ENCODE measurements around the gene MTCL1.

MTCL1 gene

DNA sequence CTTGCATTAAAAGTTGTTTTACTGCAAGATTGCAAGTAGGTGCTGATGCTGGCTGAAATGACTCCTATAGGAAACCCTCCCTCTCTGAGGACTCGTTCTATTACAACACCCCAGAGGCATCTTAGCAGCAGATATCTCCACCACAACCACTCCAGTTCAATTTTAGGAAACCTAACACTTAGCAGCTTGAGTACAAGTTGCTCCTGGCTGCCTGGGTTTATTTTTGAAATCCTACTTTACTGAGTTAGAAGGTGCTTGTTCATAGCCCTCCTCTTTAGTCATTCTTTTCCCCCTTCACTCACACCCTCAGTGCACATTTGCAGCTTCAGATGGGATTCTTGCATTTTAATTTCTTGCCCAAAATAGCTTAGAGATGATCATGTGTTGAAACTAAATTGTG, 111.5 kb downstream of the MTCL1 start:
- no peak for DNase-seq

DNA sequence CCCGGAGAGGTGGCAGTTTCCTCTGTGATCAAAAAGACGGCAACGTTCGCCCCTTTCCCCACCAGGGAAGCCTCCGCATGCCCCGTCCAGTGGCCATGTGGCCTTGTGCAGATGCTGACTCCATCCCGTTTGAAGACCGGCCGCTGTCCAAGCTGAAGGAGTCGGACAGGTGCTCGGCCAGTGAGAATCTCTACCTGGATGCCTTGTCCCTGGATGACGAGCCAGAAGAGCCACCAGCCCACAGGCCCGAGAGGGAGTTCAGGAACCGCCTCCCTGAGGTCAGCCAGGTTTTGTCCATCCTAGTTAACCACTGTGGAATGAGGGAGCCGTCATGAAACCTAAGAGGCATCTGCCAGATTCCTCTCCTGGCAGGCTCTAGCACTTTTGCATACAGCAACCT, 113.6 kb downstream of the MTCL1 start:
- DNase-seq: no peak

DNA sequence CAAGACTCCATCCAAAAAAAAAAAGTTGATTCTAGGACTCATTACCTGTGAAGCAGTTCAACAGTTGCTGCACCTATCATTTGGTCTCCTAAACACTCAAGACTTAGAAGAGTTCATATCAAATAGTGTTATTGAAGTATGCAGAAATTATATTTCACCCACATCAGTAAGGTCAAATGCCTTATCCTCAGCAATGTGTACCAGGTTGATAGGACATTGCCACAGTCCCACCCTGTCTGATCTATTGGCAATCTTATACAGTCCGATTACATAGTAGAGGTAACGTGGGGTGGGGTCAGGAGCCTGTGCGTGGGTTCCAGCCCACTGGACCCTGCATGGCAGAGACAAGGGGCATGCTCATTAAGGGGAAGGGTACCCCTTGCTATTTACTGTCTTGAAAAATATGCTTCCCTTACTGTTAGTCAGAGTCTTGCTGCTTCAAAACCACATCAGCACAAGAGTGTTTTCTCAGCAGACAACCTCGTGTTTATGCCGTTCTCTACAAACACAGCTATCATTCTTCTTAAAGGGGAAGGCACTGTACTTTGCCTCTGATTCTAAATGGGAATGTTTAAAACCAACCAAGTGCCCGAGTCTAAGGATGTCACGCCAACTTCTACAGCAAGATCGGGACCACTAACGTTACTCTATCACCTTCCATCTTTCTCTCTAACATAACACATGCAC, 115.2 kb downstream of the MTCL1 start:
- no peak for DNase-seq

DNA sequence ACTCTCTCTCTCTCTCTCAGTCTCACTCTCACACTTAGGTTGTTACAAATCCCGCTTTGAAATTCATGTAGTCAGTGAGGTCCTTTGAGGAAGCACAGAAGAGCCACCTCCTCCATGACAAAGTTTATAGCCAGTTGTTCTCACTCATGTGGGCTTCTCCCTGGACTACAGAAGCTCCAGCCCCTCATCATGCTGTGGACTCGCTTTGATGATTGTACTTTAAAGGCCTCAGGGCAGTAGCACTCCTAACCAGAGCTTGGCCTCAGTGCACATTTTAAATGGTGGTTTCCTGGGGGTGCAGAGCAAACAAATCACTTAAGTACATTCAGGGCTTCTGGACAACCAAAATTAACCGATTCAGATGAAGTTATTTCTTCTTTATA, 115.7 kb downstream of the MTCL1 start:
- no peak for DNase-seq

DNA sequence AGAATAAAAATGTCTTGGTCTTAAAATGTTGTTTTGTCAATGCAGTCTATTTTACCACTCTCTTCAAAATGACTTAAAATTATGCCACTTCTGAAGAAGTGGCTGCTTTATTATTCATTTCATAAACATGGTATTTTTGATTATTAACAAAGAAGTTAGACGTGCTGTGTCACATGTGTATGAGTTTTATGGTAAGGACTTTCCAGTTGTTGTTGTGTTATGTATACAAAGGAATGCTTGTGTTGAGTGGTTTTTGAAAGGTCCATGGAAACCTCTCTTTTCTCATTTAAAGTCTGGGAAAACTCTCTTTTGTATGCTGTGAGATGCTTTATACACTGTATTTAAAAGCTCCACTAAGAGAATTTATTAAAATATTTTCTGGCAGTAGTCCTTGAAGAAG, 116.2 kb downstream of the MTCL1 start:
- no peak for DNase-seq

DNA sequence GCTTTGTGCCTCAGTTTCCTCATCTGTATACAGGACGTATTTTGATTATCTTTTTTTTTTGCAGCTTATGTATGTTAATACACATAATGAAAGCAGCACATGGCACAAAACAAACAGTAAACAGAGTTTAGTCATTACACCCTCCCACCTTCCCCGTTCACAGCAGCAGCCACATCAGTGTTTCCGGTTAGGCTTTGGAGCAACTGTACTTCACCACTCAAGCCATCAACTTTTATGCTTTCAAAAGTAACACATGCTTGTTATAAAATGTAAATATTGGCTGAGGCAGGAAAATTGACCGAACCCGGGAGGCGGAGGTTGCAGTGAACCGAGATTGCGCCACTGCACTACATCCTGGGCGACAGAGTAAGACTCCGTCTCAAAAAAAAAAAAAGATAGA, 117.3 kb downstream of the MTCL1 start:
- DNase-seq: no peak

DNA sequence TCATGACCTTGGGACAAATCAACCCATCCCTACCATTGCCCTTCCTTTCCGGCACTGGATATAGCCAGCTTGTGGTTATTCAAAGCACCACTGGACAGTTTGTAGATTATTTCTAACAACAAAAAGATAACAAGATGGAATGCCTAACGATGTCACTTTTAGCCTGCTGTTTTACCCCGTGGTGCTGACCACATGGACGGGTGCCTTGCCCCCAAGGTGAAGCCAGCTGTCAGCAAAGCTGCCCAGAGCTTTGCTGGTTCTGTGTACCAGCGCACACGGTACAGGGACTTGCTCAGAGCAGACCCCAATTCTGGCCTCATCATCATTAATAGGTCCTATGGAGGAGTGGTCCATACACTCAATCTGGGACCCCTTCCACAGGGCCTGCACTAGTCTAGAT, 118.2 kb downstream of the MTCL1 start:
- no peak for DNase-seq

DNA sequence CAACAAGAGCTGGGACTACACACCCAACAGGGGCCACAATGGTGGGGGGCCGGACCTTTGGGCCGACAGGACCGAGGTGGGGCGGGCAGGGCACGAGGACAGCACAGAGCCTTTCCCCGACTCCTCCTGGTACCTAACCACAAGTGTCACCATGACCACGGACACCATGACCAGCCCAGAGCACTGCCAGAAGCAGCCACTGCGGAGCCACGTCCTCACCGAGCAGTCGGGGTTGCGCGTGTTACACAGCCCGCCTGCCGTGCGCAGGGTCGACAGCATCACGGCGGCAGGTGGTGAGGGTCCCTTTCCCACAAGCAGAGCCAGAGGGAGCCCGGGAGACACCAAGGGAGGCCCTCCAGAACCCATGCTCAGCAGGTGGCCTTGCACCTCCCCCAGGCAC, 119.5 kb downstream of the MTCL1 start:
- DNase-seq: no peak

DNA sequence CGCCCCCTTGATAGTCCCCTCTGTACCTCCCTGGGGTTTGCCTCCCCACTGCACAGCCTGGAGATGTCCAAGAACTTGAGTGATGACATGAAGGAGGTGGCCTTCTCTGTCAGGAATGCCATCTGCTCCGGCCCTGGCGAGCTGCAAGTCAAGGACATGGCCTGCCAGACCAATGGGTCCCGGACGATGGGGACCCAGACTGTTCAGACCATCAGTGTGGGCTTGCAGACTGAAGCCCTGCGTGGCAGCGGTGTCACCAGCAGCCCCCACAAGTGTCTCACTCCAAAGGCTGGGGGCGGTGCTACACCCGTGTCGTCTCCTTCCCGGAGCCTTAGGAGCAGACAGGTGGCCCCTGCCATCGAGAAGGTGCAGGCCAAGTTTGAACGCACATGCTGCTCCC, 119.9 kb downstream of the MTCL1 start:
- DNase-seq: no peak

DNA sequence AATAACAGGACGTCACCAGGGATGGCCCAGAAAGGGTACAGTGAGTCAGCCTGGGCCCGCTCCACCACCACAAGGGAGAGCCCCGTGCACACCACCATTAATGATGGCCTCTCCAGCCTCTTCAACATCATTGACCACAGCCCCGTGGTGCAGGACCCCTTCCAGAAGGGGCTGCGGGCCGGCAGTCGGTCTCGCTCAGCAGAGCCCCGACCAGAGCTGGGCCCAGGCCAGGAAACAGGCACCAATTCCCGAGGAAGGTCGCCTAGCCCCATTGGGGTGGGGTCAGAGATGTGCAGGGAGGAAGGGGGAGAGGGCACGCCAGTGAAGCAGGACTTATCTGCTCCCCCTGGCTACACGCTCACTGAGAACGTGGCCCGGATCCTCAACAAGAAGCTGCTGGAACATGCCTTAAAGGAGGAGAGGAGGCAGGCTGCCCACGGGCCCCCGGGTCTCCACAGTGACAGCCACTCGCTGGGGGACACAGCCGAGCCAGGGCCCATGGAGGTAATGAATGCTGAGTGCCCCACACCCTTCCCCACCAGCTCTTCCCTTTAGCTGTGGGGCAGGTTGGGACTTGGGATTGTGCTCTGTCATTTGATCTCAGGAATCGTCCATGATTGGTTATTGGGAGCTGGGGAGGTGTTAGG, 120.5 kb downstream of the MTCL1 start:
- no peak for DNase-seq

DNA sequence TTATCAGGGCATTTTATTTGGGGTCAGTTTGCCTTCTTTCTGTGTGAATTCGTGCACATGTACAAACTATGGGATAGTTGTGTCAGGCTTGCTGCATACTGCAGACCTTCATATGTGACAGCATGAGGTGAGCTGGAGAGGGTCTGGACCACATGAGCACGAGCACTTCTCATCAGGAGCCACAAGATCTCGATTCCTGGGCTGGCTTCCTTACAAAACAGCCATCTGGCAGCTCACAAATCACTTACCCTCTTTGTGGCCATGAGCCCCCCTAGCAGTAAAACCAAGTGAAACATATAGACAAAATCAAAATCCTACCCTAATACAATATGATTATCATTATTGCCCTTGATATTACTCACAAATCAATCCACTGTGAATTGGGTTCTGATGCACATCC, 121.2 kb downstream of the MTCL1 start:
- DNase-seq: no peak

DNA sequence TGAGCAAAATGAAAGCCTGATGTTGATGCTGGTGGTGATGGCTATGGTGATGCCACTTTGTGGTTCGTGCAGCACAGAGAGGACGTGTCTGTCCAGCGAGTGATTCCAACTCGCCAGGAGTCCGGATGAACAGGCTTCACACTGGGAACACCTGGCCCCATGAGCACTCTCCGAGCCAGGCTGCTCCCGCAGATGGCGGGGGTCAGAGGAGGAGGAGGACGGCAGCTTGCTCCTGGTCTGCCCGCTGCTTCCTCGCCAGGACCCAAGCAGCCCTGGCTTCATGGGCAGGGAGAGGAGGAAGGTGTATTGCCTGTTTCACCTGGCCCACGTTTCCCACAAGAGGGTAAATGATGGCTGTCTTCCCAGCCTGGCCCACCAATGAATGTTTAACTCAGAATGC, 121.6 kb downstream of the MTCL1 start:
- no peak for DNase-seq

DNA sequence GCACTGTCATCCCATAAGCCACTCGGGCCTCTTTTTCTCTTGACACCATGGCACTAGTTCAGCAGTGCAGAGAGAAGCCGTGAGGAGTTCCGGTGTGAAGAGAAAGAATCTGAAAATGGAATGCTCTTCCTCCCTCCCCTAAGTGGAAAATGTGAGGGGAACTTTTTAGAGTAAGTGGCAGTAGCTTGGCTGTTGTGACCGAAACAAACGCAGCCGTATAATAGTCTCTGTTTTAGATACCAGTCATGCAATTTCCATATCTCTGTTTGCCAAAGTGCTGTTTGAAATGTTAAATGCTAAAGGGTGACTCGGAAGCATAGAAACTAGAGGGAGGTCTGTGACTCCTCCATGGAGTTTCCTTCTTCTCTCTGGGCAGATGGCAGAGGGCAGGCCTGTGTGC, 122.9 kb downstream of the MTCL1 start:
- DNase-seq: no peak

DNA sequence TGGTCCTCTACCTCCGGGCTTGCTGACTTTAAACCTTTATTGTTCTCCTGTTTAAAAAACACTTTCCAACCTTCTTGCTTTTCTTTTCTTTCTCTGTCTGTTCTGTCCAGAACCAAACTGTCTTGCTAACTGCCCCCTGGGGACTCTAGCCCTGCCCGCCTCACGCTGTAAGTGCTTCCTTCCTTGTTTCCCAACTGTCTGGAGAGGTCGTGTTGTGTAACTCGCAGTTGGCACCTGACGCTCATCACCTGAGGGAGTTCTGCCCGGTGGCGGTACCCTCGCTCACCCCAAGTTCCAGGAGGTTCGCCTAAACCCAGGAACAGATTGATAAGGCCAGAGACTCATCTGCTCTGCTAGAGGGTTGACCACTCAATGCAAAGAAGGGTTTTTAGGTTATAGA, 123.4 kb downstream of the MTCL1 start:
- DNase-seq: no peak

DNA sequence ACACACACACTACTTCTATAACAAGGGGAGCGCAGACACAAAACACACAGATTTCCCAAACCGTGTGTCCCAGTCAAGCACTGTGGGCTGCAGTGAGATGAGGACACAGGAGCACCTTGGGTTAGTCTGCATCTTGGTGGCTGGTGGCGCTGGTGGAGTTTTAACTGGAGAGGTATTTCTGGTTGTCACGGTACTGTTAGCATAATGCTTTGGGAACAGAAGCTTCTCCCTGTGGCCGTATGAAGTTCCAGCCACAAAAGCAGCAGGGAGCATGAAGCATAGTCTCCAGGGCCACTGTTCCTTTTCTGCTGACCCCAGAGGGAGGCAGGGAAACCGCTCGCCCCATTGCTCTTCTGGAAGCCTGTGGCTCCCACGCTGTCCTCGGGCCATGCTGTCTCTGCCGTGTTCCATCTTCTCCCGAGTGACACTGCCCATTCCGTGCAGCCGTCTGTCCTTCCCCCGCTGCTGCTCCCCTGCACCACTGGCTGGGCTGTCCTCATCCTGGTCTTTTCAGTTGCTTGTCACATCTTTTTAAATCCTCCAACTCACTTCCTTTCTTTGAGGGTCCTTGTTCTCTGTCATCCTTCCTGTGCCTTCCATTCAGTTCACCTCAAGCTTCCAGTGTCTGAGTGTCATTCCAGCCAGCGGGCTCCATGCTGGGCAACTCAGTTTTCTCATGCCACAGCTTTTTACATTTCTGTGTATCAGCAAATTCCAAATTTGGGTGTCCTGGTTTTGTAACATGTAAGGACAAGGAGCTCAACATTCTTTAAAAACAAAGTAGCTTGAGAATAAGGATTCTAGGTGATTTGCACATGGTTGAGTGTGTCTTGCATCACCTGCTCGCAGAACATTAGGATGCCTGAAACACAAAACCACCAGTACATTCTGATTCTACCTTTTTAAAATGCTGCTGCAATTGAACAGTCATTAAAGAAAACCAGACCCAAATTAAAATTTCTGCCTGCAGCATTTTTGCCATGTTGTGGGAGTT, 125.0 kb downstream of the MTCL1 start:
- no peak for DNase-seq

DNA sequence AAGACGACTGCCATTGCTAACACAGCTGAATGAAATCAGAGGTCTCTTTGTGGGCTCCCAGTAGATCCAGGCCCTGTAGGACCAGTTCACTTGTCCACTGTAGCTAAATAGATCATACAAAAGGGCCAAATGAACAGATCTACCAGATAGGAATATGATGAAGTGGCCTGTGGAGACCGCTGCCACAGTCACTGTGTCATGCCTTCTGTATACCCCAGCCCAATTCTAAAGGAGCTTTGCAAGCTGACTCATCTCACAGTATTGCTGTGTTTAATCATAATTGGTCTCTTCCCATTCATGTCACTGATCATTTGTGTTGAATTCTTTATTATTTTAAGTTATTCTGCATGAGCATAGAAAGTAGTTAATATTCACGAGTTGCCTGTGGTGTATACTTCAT, 125.8 kb downstream of the MTCL1 start:
- no peak for DNase-seq

DNA sequence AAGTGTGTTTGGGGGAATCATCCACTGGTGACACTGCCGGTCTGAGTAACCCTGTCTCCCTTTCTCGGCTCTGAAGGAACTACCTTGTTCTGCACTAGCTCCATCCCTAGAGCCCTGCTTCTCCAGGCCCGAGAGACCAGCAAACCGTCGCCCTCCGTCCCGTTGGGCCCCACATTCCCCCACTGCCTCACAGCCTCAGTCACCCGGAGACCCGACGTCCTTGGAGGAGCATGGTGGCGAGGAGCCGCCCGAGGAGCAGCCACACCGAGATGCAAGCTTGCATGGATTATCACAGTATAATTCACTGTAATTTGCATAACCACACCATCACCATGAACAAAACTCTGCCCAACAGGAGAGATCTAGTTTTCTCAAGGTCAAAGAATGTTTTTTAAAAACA, 126.2 kb downstream of the MTCL1 start:
- DNase-seq: no peak

DNA sequence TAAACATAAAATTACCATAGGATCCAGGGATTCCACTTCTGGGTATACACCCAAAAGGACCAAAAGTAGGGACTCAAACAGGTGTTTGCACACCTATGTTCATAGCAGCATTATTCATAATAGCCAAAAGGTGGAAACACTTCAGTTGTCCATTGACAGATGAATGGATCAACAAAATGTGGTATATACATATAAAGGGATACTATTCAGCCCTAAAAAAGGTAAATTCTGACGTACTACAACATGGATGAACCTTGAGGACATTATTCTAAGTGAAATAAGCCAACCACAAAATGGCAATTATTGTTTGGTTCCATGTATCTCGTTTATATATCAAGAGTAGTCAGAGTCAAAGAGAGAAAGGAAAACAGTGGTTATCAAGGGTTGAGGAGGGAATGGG, 128.1 kb downstream of the MTCL1 start:
- no peak for DNase-seq

DNA sequence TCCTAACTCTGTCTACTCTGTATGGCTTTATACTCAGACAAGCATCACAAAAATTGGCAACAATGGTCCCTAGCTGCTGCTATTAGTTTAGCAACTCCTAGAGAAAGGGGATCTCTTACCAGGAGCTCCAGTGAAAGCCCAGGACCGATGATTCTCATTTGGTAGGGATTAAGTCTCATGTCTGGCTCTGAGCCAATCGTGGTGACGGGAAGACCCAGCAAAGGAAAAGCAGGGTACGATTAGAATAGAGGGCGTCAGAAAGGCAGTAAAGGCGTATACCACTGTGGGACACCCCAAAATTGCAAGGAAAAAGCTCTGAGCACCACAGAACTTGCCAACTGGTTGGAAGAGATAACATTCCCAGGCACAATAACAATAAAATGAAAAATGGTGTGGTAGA, 129.5 kb downstream of the MTCL1 start:
- DNase-seq: no peak

DNA sequence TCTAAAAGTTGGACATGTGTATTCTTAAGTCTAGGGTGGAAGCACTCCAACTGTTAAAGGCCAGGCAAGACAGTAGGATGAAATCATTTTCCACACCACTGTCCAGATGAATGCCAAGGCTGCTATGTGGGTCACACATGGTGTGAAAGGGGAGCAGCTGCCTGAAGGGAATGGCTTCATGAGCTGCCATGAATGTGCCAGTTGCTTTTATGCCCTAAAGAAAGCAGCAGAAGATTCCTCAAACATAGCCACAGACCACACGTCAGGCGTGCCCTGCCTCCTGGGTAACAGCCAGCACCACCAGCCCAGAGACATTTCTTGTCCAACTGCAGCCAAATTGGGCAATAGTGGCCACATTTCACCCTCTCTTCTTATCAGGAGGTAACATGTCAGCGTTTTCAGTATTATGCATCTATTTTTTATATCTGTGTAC, 130.2 kb downstream of the MTCL1 start:
- no peak for DNase-seq

DNA sequence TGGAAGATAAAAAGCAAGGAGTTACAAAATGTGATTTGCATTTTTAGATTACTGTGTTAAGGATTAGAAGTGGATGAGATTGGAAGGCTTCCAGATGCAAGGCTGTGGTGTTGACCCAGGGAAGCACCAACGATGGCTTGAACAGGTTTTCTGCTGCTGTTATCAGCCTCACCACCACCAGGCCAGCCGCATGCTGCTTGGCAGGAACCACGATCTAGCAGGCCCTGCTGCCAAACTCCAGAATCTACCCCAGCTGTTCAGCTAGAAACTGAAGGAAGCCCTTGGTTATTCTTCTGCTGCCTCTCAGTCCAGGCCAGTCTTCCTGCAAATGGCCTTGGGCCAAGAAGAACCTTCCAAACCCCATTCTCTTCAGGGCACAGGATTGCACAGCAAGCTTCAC, 133.9 kb downstream of the MTCL1 start:
- no peak for DNase-seq

DNA sequence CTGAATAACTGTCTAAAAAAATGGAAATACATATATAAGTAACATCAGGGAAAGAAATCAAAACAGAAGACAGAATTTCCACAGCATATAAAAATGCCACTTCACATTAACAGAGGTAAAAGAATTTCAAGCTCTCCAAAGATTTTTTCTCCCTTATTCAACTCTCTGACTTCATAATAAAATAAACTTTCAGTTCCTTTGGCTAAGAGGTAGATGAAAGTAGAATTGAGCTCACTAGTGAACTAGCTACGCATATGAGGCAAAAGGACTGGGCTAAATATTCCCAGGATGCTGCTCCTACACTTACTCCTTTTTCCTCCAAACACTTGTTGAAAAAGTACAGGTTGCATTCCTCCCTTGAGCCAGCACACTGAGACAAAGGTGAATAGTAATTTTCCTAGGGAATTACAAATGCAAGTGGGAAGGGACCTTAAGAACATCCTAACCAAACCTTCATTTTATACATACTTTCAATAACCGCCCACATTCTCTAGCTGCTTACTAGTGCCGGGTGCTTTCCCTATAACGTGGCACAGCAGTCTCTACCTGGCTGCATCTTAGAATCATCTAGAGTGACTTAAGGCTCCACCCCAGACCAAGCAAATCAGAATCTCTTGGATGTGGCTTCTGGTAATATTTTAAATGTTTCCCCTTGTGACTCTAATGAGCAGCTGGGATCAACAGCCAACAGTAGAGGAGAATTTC, 136.6 kb downstream of the MTCL1 start:
- DNase-seq: no peak

DNA sequence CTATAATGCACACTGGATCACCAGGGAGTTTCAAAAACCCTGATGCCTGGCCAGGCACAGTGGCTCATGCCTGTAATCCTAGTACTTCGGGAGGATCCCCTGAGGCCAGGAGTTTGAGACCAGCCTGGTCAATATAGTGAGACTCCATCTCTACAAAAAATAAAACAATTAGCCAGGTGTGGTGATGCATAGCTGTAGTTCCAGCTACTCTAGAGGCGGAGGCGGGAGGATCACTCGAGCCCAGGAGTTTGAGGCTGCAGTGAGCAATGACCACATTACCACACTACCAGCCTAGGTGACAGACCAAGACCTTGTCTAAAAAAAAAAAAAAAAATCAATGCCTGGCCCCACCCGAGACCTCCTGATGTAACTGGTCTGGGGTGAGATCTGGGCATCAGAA, 137.2 kb downstream of the MTCL1 start:
- DNase-seq: no peak

All from stimulated activated CD4-positive, alpha-beta T cell treated with anti-CD3 and anti-CD28 coated beads, Interleukin-4, amount 100 ng/mL, for 4 hours (primary cell).